OCI-LY7 (cell line): ENCODE data around the gene B3GLCT. TPM values are rescaled to one million over a fixed set of nuclear protein-coding genes. Genes with fewer than 3 reads are reported as not detected.

Experiments used
- BruUV-seq: library from RNA; stranded (reverse); fragments of 400-500 nt; replicated peaks from 2 replicates; lab custom pipeline; 2021; lab: Mats Ljungman, UMichigan
- CTCF ChIA-PET: fragments of 300-600 bp; sonication (Branson Sonifier 250); formaldehyde crosslinking; loops from one replicate; lab custom pipeline; 2022; ENCODE audit warnings: antibody characterized with exemption; ENCODE audit not compliant: unreplicated experiment; lab: Charles Lee
- POLR2A ChIA-PET: fragments of 300-600 bp; sonication (Branson Sonifier 250); formaldehyde crosslinking; loops from one replicate; lab custom pipeline; 2022; ENCODE audit warnings: antibody characterized with exemption; lab: Charles Lee
- DNase-seq: peaks from one replicate; pipeline ENCODE4 v3.0.0-alpha.2; 2015; ENCODE audit warnings: low spot score
- H2AFZ ChIP-seq: fragments of 200-600 bp; sonication (generic), shearing (Covaris generic); 2 replicates; pipeline ENCODE4 v1.6.1; 2014; ENCODE audit warnings: mild to moderate bottlenecking, antibody characterized with exemption, low read length, moderate library complexity
- H3K27ac ChIP-seq: fragments of 200-600 bp; sonication (generic); 2 replicates; pipeline ENCODE4 v1.5.1; 2014; ENCODE audit warnings: mixed run types, low read depth, mild to moderate bottlenecking, moderate library complexity, low read length, inconsistent platforms; ENCODE audit not compliant: poor library complexity, severe bottlenecking
- H3K36me3 ChIP-seq: fragments of 200-600 bp; sonication (generic); 2 replicates; pipeline ENCODE4 v1.6.1; 2014; ENCODE audit warnings: mild to moderate bottlenecking, antibody characterized with exemption, low read length, moderate library complexity, mixed read lengths; ENCODE audit not compliant: insufficient read depth
- H3K4me1 ChIP-seq: fragments of 200-600 bp; sonication (generic); 2 replicates; pipeline ENCODE4 v1.5.1; 2014; ENCODE audit warnings: mild to moderate bottlenecking, low read length; ENCODE audit not compliant: insufficient read depth, poor library complexity, severe bottlenecking
- H3K4me2 ChIP-seq: fragments of 200-600 bp; sonication (generic); 2 replicates; pipeline ENCODE4 v1.6.1; 2014; ENCODE audit warnings: mild to moderate bottlenecking, low read length
- H3K4me3 ChIP-seq: fragments of 200-600 bp; sonication (generic); 2 replicates; pipeline ENCODE4 v1.5.1; 2014; ENCODE audit warnings: mild to moderate bottlenecking, low read depth, low read length; ENCODE audit not compliant: poor library complexity, severe bottlenecking
- H3K79me2 ChIP-seq: fragments of 200-600 bp; sonication (generic); 2 replicates; pipeline ENCODE4 v1.6.1; 2016; ENCODE audit warnings: low read depth, mild to moderate bottlenecking, low read length, moderate library complexity, mixed read lengths; ENCODE audit not compliant: insufficient read depth
- H3K9me2 ChIP-seq: fragments of 200-600 bp; sonication (generic); 2 replicates; pipeline ENCODE4 v1.6.1; 2016; ENCODE audit warnings: mild to moderate bottlenecking, low read length, mixed read lengths; ENCODE audit not compliant: insufficient read depth
- H3K9me3 ChIP-seq: fragments of 200-600 bp; sonication (generic); 2 replicates; pipeline ENCODE4 v1.6.1; 2014; ENCODE audit warnings: mild to moderate bottlenecking, mixed run types, low read length, mixed read lengths
- H4K20me1 ChIP-seq: fragments of 200-600 bp; sonication (generic); 2 replicates; pipeline ENCODE4 v1.6.1; 2014; ENCODE audit warnings: mild to moderate bottlenecking, antibody characterized with exemption, low read length, moderate library complexity, mixed read lengths; ENCODE audit not compliant: insufficient read depth
- EZH2phosphoT487 ChIP-seq: fragments of 200-600 bp; sonication (generic); IDR thresholded peaks from 2 replicates; pipeline ENCODE4 v1.6.1; 2018; ENCODE audit warnings: low read depth, borderline replicate concordance, mild to moderate bottlenecking, mixed run types, antibody characterized with exemption, low read length, moderate library complexity, mixed read lengths
- intact Hi-C: fragments of 100-400 bp; cut with micrococcal nuclease; formaldehyde crosslinking; loops from one replicate; pipeline ENCODE4 v1.10.0; 2022; ENCODE audit not compliant: unreplicated experiment
- total RNA-seq, 2 experiments: library from RNA; depleted of rRNA in 1 of 2; stranded (reverse); fragments of >200 nt in 1 of 2; shearing (Covaris generic) in 1 of 2; gene quantifications; 2 replicates each; pipeline ENCODE4 v1.2.3, GENCODE V29; 2014 to 2022
- TF ChIP-seq, protein P1 (sequence below): fragments of 200-600 bp; sonication (generic); conservative IDR thresholded peaks from 2 replicates; pipeline ENCODE4 v1.5.1; 2014; ENCODE audit warnings: mild to moderate bottlenecking, antibody characterized with exemption, low read length, moderate library complexity, mixed read lengths

B3GLCT gene
- total RNA-seq, 2 experiments from 2014 or later = 3.7 to 4.3 TPM

GRCh38 chr13:31286930-31287329, 87.2 kb downstream of the B3GLCT start:
- DNase-seq = no peak
- POLR2A ChIA-PET = interaction anchor here (1.2 kb wide), 1 partner anchor 40 kb away, joined by 3 read pairs; no protein-coding TSS in a partner anchor
- no TSS peak for BruUV-seq
- no peak overlapping the region for H3K4me2 ChIP-seq
- no peak overlapping the region for H3K27ac ChIP-seq
- peaks cover 6% of the 10 kb centered on the region; the same call in 1 of the 2 replicates for H3K36me3 ChIP-seq
- H4K20me1 ChIP-seq = no peaks in the 10 kb centered on the region
- H2AFZ ChIP-seq = no peak overlapping the region
- intact Hi-C loops = no loop called here
- H3K4me1 ChIP-seq = no peaks in the 10 kb centered on the region
- CTCF ChIA-PET = no interaction called here
- no peaks in the 10 kb centered on the region for H3K79me2 ChIP-seq
- TF ChIP-seq, protein P1, sequence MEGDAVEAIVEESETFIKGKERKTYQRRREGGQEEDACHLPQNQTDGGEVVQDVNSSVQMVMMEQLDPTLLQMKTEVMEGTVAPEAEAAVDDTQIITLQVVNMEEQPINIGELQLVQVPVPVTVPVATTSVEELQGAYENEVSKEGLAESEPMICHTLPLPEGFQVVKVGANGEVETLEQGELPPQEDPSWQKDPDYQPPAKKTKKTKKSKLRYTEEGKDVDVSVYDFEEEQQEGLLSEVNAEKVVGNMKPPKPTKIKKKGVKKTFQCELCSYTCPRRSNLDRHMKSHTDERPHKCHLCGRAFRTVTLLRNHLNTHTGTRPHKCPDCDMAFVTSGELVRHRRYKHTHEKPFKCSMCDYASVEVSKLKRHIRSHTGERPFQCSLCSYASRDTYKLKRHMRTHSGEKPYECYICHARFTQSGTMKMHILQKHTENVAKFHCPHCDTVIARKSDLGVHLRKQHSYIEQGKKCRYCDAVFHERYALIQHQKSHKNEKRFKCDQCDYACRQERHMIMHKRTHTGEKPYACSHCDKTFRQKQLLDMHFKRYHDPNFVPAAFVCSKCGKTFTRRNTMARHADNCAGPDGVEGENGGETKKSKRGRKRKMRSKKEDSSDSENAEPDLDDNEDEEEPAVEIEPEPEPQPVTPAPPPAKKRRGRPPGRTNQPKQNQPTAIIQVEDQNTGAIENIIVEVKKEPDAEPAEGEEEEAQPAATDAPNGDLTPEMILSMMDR = no peak
- no peak for TF ChIP-seq EZH2phosphoT487
- peaks cover 14% of the 10 kb centered on the region; the same call in 1 of the 2 replicates for H3K9me3 ChIP-seq
- no peak overlapping the region for H3K4me3 ChIP-seq
- no peaks in the 10 kb centered on the region for H3K9me2 ChIP-seq

- intact Hi-C loops = no loop called here
- H3K4me1 ChIP-seq = peaks cover 13% of the 10 kb centered on the region
- no peak overlapping the region for H3K27ac ChIP-seq
- H3K4me2 ChIP-seq = peak overlapping the region; percentile 20; the same call in 1 of the 2 replicates
- BruUV-seq = no TSS peak
- no peak overlapping the region for H3K4me3 ChIP-seq
- DNase-seq = peak; percentile 54
- no peaks in the 10 kb centered on the region for H4K20me1 ChIP-seq
- no peaks in the 10 kb centered on the region for H3K9me2 ChIP-seq
- ChIA-PET POLR2A (interaction anchor here (1.4 kb wide), 1 partner anchor 9 kb away, joined by 6 read pairs; no protein-coding TSS in a partner anchor), CTCF (interaction anchor here (0.6 kb wide), 1 partner anchor 10 kb away, joined by 3 read pairs; no protein-coding TSS in a partner anchor)
- no peak for TF ChIP-seq EZH2phosphoT487
- TF ChIP-seq, protein P1 = no peak
- peak overlapping the region; percentile 0; the same call in 1 of the 2 replicates for H2AFZ ChIP-seq
- H3K79me2 ChIP-seq = no peaks in the 10 kb centered on the region
- no peaks in the 10 kb centered on the region; the same call in 1 of the 2 replicates for H3K36me3 ChIP-seq
- peaks cover 19% of the 10 kb centered on the region; the same call in 1 of the 2 replicates for H3K9me3 ChIP-seq
Measured at GRCh38 chr13:31301119-31301518, 101.3 kb downstream of the B3GLCT start.

- Histone ChIP-seq H2AFZ (no peak overlapping the region), H3K79me2 (no peaks in the 10 kb centered on the region), H3K4me1 (no peaks in the 10 kb centered on the region), H3K36me3 (peaks cover 5% of the 10 kb centered on the region; the same call in 1 of the 2 replicates), H3K4me3 (no peak overlapping the region), H3K9me3 (peaks cover 32% of the 10 kb centered on the region), H4K20me1 (no peaks in the 10 kb centered on the region), H3K27ac (no peak overlapping the region), H3K4me2 (no peak overlapping the region), H3K9me2 (no peaks in the 10 kb centered on the region)
- intact Hi-C loops = no loop called here
- TF ChIP-seq, protein P1 = no peak
- no peak for TF ChIP-seq EZH2phosphoT487
- CTCF ChIA-PET = no interaction called here
- BruUV-seq = no TSS peak
- POLR2A ChIA-PET = interaction anchor here (0.8 to 1.9 kb wide), 4 partner anchors 9 to 95 kb away, joined by 3 to 6 read pairs (median 3); no protein-coding TSS in a partner anchor
- no peak for DNase-seq
Measured at GRCh38 chr13:31310356-31310755, 110.6 kb downstream of the B3GLCT start.
